Thyroid gland (tissue), 4 donors: Measurements from ENCODE around the gene F10.

Experiments
- CTCF ChIP-seq, 6 experiments: fragments of 200-600 bp in 3 of 6; fragments of 450-650 bp in 3 of 6; sonication (generic) in 3 of 6; IDR thresholded peaks; one replicate each; pipeline ENCODE4 v1.5.1; 2016 to 2019; ENCODE audit warnings: antibody characterized with exemption in 6 of 6, mild to moderate bottlenecking in 2 of 6, inconsistent platforms in 1 of 6, moderate library complexity in 1 of 6
- POLR2A ChIP-seq, 2 donors: fragments of 450-650 bp; IDR thresholded peaks; one replicate each; pipeline ENCODE4 v1.6.1; 2017; ENCODE audit warnings: antibody characterized with exemption in 2 of 2, mild to moderate bottlenecking in 2 of 2, moderate library complexity in 1 of 2

- no peak for TF ChIP-seq POLR2A (IDR thresholded peaks at IDR 0.05)
- TF ChIP-seq CTCF (IDR thresholded peaks at IDR 0.05): no peak
Measured at GRCh38 chr13:113159701-113160100, 37.1 kb downstream of the F10 start.
